HCT116 (cell line): ENCODE measurements around the gene PRSS2.

Experiments
- CEBPB ChIP-seq: IDR thresholded peaks from 2 replicates; pipeline ENCODE4 v1.6.1; 2012; ENCODE audit warnings: low read depth
- CTCF ChIP-seq, 3 experiments: fragments of 200-600 bp in 1 of 3; sonication (generic) in 1 of 3; IDR thresholded peaks in 2 of 3; conservative IDR thresholded peaks in 1 of 3; 2 replicates each; pipeline ENCODE4 v1.5.1; 2012 to 2017; ENCODE audit warnings: low read depth in 2 of 3, low read length in 2 of 3, antibody characterized with exemption in 1 of 3, borderline replicate concordance in 1 of 3, control low read depth in 1 of 3, mild to moderate bottlenecking in 1 of 3, mixed read lengths in 1 of 3, mixed run types in 1 of 3, moderate library complexity in 1 of 3; ENCODE audit not compliant: insufficient read depth in 1 of 3
- EZH2 ChIP-seq: fragments of 200-600 bp; sonication (generic); IDR thresholded peaks from 2 replicates; pipeline ENCODE4 v1.6.1; 2017; ENCODE audit warnings: antibody characterized with exemption, mixed run types
- EZH2phosphoT487 ChIP-seq: fragments of 200-600 bp; IDR thresholded peaks from 2 replicates; pipeline ENCODE4 v1.6.1; 2018; ENCODE audit warnings: antibody characterized with exemption, borderline replicate concordance
- POLR2A ChIP-seq: IDR thresholded peaks from 2 replicates; pipeline ENCODE4 v1.7.0; 2011; ENCODE audit warnings: borderline replicate concordance; ENCODE audit not compliant: insufficient read depth, insufficient read length; ENCODE audit errors: extremely low read depth
- YY1 ChIP-seq: IDR thresholded peaks from 2 replicates; pipeline ENCODE4 v1.6.1; 2011; ENCODE audit warnings: low read length, low read depth, moderate library complexity, mild to moderate bottlenecking; ENCODE audit not compliant: insufficient replicate concordance; ENCODE audit errors: extremely low read depth
- ZBTB33 ChIP-seq: IDR thresholded peaks from 2 replicates; pipeline ENCODE4 v1.6.1; 2011; ENCODE audit warnings: mild to moderate bottlenecking, low read length, moderate library complexity; ENCODE audit not compliant: insufficient replicate concordance; ENCODE audit errors: extremely low read depth

GRCh38 chr7:142745745-142746144 is 25.0 kb upstream of the PRSS2 start:
- TF ChIP-seq CTCF (IDR thresholded peaks at IDR 0.05 in 2 of 3, conservative IDR thresholded peaks at IDR 0.05 in 1 of 3; ENCODE audit: borderline replicate concordance in 1 of 3, insufficient read depth in 1 of 3, low read depth in 2 of 3, low read length in 2 of 3) (no peak), POLR2A (no peak), YY1 (no peak), EZH2 (no peak), CEBPB (no peak), ZBTB33 (no peak), EZH2phosphoT487 (no peak)
